Gastroesophageal sphincter (tissue), 3 donors: ENCODE results near the gene F10.

Source experiments
- POLR2A ChIP-seq, 2 donors: fragments of 450-650 bp; IDR thresholded peaks; one replicate each; pipeline ENCODE4 v1.6.1; 2017; ENCODE audit warnings: antibody characterized with exemption in 2 of 2, mild to moderate bottlenecking in 2 of 2, moderate library complexity in 1 of 2
- POLR2AphosphoS5 ChIP-seq: sonication (generic); formaldehyde crosslinking; IDR thresholded peaks from one replicate; pipeline ENCODE4 v1.6.1; 2017; ENCODE audit warnings: antibody characterized with exemption
- TF ChIP-seq, protein P1 (sequence below), 4 experiments: fragments of 200-600 bp in 2 of 4; fragments of 450-650 bp in 2 of 4; sonication (generic) in 1 of 4; IDR thresholded peaks; one replicate each; pipeline ENCODE4 v1.5.1; 2017 to 2019; ENCODE audit warnings: antibody characterized with exemption in 4 of 4, mild to moderate bottlenecking in 2 of 4, moderate library complexity in 2 of 4

DNA sequence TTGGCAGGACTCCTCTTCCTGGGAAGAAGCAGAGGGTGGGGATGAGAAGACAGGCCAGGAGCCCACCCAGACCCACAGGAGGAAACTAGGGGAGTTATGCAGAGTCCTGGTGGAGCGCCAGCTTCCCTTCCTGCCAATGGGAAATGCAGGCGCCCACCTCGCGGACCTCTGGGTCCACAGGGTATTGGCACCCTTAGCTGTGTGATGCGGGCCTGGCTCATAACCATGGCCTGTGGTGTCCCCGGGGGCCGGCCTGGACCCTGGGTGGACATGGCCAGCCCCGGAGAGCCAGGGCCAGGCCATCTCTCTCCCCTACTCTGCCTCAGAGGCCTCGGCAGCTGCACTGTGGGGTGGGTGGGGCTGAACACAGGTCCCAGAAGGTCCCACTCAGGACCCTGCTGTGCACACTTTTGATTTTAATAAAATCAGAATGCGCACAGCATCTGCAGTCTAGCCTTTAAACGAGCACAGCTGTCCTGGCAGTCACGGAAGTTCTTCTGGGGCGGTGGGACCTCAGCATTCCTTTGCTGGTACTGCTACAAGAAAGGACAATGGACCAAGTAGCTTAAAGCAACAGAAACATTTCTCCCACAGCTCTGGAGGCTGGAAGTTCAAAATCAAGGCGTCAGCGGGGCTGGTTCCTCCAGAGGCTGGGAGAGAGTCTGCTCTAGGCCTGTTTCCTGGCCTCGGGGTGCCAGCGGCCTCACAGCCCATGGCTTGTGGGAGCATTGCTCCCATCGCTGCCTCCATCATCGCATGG, 1.8 kb downstream of the F10 start:
- TF ChIP-seq POLR2AphosphoS5 (no peak), POLR2A (IDR thresholded peaks at IDR 0.05) (no peak)
- TF ChIP-seq, protein P1, sequence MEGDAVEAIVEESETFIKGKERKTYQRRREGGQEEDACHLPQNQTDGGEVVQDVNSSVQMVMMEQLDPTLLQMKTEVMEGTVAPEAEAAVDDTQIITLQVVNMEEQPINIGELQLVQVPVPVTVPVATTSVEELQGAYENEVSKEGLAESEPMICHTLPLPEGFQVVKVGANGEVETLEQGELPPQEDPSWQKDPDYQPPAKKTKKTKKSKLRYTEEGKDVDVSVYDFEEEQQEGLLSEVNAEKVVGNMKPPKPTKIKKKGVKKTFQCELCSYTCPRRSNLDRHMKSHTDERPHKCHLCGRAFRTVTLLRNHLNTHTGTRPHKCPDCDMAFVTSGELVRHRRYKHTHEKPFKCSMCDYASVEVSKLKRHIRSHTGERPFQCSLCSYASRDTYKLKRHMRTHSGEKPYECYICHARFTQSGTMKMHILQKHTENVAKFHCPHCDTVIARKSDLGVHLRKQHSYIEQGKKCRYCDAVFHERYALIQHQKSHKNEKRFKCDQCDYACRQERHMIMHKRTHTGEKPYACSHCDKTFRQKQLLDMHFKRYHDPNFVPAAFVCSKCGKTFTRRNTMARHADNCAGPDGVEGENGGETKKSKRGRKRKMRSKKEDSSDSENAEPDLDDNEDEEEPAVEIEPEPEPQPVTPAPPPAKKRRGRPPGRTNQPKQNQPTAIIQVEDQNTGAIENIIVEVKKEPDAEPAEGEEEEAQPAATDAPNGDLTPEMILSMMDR (IDR thresholded peaks at IDR 0.05) = no peak
